H1 (cell line): ENCODE results near the gene RPN2. TPM values are rescaled to one million over a fixed set of nuclear protein-coding genes. Genes with fewer than 3 reads are reported as not detected.
A peak's percentile ranks its signal among the peaks of the same experiment; 100 is the strongest.

Source experiments
- CTCF ChIA-PET: fragments of 300-600 bp; sonication (Branson Sonifier 250); formaldehyde crosslinking; loops from one replicate; lab custom pipeline; 2021; ENCODE audit not compliant: partially characterized antibody; lab: Charles Lee
- POLR2A ChIA-PET: fragments of 300-600 bp; sonication (Branson Sonifier 250); formaldehyde crosslinking; loops from one replicate; lab custom pipeline; 2021; ENCODE audit warnings: inconsistent platforms; ENCODE audit not compliant: partially characterized antibody; lab: Charles Lee
- DNase-seq, 2 experiments: peaks; one replicate each; pipeline versions ENCODE4 v3.0.0 to v3.0.0-alpha.2; 2010 to 2022; ENCODE audit warnings: low spot score in 2 of 2, low read depth in 1 of 2, mixed read lengths in 1 of 2
- FAIRE-seq: peaks from 2 replicates; lab custom pipeline; 2011; peaks lifted over from hg19 to GRCh38; lab: Jason Lieb, UNC
- H2AFZ ChIP-seq: 2 replicates; pipeline ENCODE4 v1.8.1; 2012; ENCODE audit warnings: low read length, inconsistent platforms
- H2AK5ac ChIP-seq: 2 replicates; pipeline ENCODE4 v1.6.1; 2013; ENCODE audit warnings: low read depth, low read length
- H2BK120ac ChIP-seq: replicated peaks from 2 replicates; pipeline ENCODE3; 2013; ENCODE audit warnings: low read depth, low read length, inconsistent platforms
- H2BK12ac ChIP-seq: 2 replicates; pipeline ENCODE4 v1.6.1; 2013; ENCODE audit warnings: low read depth, low read length
- H2BK15ac ChIP-seq: 2 replicates; pipeline ENCODE4 v1.6.1; 2013; ENCODE audit warnings: low read length
- H2BK20ac ChIP-seq: 2 replicates; pipeline ENCODE4 v1.6.1; 2013; ENCODE audit warnings: low read length
- H2BK5ac ChIP-seq: 2 replicates; pipeline ENCODE4 v1.6.1; 2013; ENCODE audit warnings: low read depth, low read length
- H3K14ac ChIP-seq: 2 replicates; pipeline ENCODE4 v1.6.1; 2013; ENCODE audit warnings: inconsistent platforms; ENCODE audit not compliant: insufficient read length
- H3K18ac ChIP-seq: 2 replicates; pipeline ENCODE4 v1.6.1; 2013; ENCODE audit warnings: low read length; ENCODE audit errors: extremely low read depth
- H3K23ac ChIP-seq: 2 replicates; pipeline ENCODE4 v1.6.1; 2013; ENCODE audit warnings: inconsistent platforms; ENCODE audit not compliant: insufficient read length
- H3K23me2 ChIP-seq: 2 replicates; pipeline ENCODE4 v1.6.1; 2013; ENCODE audit warnings: low read depth, low read length
- H3K27ac ChIP-seq: 2 replicates; pipeline ENCODE4 v1.6.1; 2011; ENCODE audit warnings: low read depth, low read length, inconsistent platforms
- H3K27me3 ChIP-seq, 4 experiments: replicated peaks in 1 of 4; 1 replicate in 1 of 4; 2 replicates in 3 of 4; pipeline versions ENCODE4 v1.6.1 to v1.8.1; 2011 to 2013; ENCODE audit warnings: low read length in 3 of 4, mild to moderate bottlenecking in 3 of 4, inconsistent platforms in 2 of 4, mixed read lengths in 2 of 4, moderate library complexity in 1 of 4; ENCODE audit not compliant: control insufficient read depth in 3 of 4, insufficient read depth in 3 of 4; ENCODE audit errors: extremely low read depth in 1 of 4
- H3K36me3 ChIP-seq, 4 experiments: 2 replicates each; pipeline versions ENCODE4 v1.6.1 to v1.8.1; 2011 to 2013; ENCODE audit warnings: mild to moderate bottlenecking in 4 of 4, low read length in 3 of 4, moderate library complexity in 2 of 4, control low read depth in 1 of 4, inconsistent platforms in 1 of 4; ENCODE audit not compliant: insufficient read depth in 4 of 4, control insufficient read depth in 2 of 4
- H3K4ac ChIP-seq: replicated peaks from 2 replicates; pipeline ENCODE3; 2013; ENCODE audit warnings: low read length, low read depth, mixed read lengths, inconsistent platforms; ENCODE audit not compliant: insufficient read length
- H3K4me1 ChIP-seq, 4 experiments: replicated peaks in 1 of 4; 1 replicate in 1 of 4; 2 replicates in 3 of 4; pipeline versions ENCODE4 v1.6.1 to v1.8.1; 2011 to 2013; ENCODE audit warnings: low read length in 3 of 4, inconsistent platforms in 2 of 4, mixed read lengths in 1 of 4; ENCODE audit not compliant: insufficient read depth in 4 of 4, control insufficient read depth in 3 of 4
- H3K4me2 ChIP-seq, 2 experiments: 2 replicates each; pipeline versions ENCODE4 v1.6.1 to v1.8.1; 2011 to 2013; ENCODE audit warnings: low read depth in 2 of 2, low read length in 2 of 2, control low read depth in 1 of 2, inconsistent platforms in 1 of 2, mild to moderate bottlenecking in 1 of 2; ENCODE audit not compliant: insufficient read depth in 1 of 2
- H3K4me3 ChIP-seq, 4 experiments: fragments of 200-600, 300-600 bp in 1 of 4; sonication (generic), shearing (Covaris generic), sonication (Bioruptor Twin) in 1 of 4; 2 replicates each; pipeline versions ENCODE4 v1.5.1 to v1.8.1; 2011 to 2016; ENCODE audit warnings: low read length in 4 of 4, low read depth in 3 of 4, control low read depth in 2 of 4, inconsistent platforms in 2 of 4, mild to moderate bottlenecking in 2 of 4, mixed read lengths in 1 of 4, moderate library complexity in 1 of 4; ENCODE audit not compliant: insufficient read depth in 2 of 4; ENCODE audit errors: extremely low read depth in 1 of 4
- H3K56ac ChIP-seq: replicated peaks from 2 replicates; pipeline ENCODE3; 2013; ENCODE audit warnings: low read depth, mild to moderate bottlenecking, mixed read lengths, low read length, inconsistent platforms; ENCODE audit not compliant: insufficient read length
- H3K79me1 ChIP-seq: 2 replicates; pipeline ENCODE4 v1.6.1; 2013; ENCODE audit warnings: low read depth, low read length, control low read depth
- H3K79me2 ChIP-seq, 2 experiments: 2 replicates each; pipeline versions ENCODE4 v1.6.1 to v1.8.1; 2012 to 2013; ENCODE audit warnings: low read length in 2 of 2, mild to moderate bottlenecking in 2 of 2, inconsistent platforms in 1 of 2; ENCODE audit not compliant: insufficient read depth in 2 of 2, control insufficient read depth in 1 of 2
- H3K9ac ChIP-seq, 4 experiments: replicated peaks in 1 of 4; 1 replicate in 1 of 4; 2 replicates in 3 of 4; pipeline versions ENCODE4 v1.6.1 to v1.8.1; 2011 to 2013; ENCODE audit warnings: low read depth in 3 of 4, low read length in 3 of 4, control low read depth in 2 of 4, mild to moderate bottlenecking in 2 of 4, moderate library complexity in 2 of 4, inconsistent platforms in 1 of 4; ENCODE audit errors: extremely low read depth in 1 of 4
- H3K9me3 ChIP-seq, 2 experiments: 2 replicates each; pipeline versions ENCODE4 v1.6.1 to v1.8.1; 2012 to 2013; ENCODE audit warnings: mild to moderate bottlenecking in 2 of 2, moderate library complexity in 2 of 2, control low read depth in 1 of 2, inconsistent platforms in 1 of 2, low read depth in 1 of 2, low read length in 1 of 2, mixed read lengths in 1 of 2; ENCODE audit not compliant: insufficient read depth in 2 of 2
- H4K20me1 ChIP-seq, 2 experiments: replicated peaks in 1 of 2; 2 replicates each; pipeline versions ENCODE3 to v1.8.1; 2011 to 2013; ENCODE audit warnings: inconsistent platforms in 2 of 2, low read length in 2 of 2, mild to moderate bottlenecking in 1 of 2; ENCODE audit not compliant: insufficient read depth in 2 of 2, control insufficient read depth in 1 of 2
- H4K5ac ChIP-seq: 2 replicates; pipeline ENCODE4 v1.6.1; 2013; ENCODE audit warnings: low read length, low read depth, mixed read lengths, inconsistent platforms; ENCODE audit not compliant: insufficient read length
- H4K8ac ChIP-seq: 2 replicates; pipeline ENCODE4 v1.8.0; 2013; ENCODE audit warnings: mild to moderate bottlenecking, moderate library complexity, low read length, inconsistent platforms; ENCODE audit not compliant: insufficient read depth; ENCODE audit errors: extremely low read depth
- H4K91ac ChIP-seq: replicated peaks from 2 replicates; pipeline ENCODE3; 2013; ENCODE audit warnings: low read length, mixed read lengths, inconsistent platforms; ENCODE audit not compliant: insufficient read length
- BRCA1 ChIP-seq: IDR thresholded peaks from 2 replicates; pipeline ENCODE4 v1.6.1; 2012; ENCODE audit warnings: low read depth, low read length, improper control_type of control experiment
- CTCF ChIP-seq, 3 experiments: IDR thresholded peaks; 1 replicate in 2 of 3; 2 replicates in 1 of 3; pipeline versions ENCODE4 v1.5.1 to v1.6.1; 2011; ENCODE audit warnings: low read length in 3 of 3, mild to moderate bottlenecking in 3 of 3, inconsistent platforms in 2 of 3, low read depth in 1 of 3, moderate library complexity in 1 of 3; ENCODE audit not compliant: insufficient read depth in 1 of 3; ENCODE audit errors: control extremely low read depth in 1 of 3
- GABPA ChIP-seq: IDR thresholded peaks from 2 replicates; pipeline ENCODE4 v1.6.1; 2011; ENCODE audit warnings: mild to moderate bottlenecking, low read length, moderate library complexity, borderline replicate concordance; ENCODE audit not compliant: insufficient read depth
- JUN ChIP-seq: IDR thresholded peaks from 2 replicates; pipeline ENCODE4 v1.6.1; 2011; ENCODE audit warnings: low read depth, mild to moderate bottlenecking, improper control_type of control experiment, low read length
- RBBP5 ChIP-seq: IDR thresholded peaks from 2 replicates; pipeline ENCODE4 v1.7.1; 2012; ENCODE audit warnings: low read depth, mild to moderate bottlenecking, inconsistent platforms, low read length, moderate library complexity, borderline replicate concordance
- RNF2 ChIP-seq: fragments of 200-900, 300-1000 bp; sonication (generic); IDR thresholded peaks from 2 replicates; pipeline ENCODE4 v1.7.1; 2016; ENCODE audit warnings: borderline replicate concordance, low read depth, mild to moderate bottlenecking, antibody characterized with exemption, low read length; ENCODE audit not compliant: poor library complexity, severe bottlenecking; ENCODE audit errors: missing control alignments
- SP4 ChIP-seq: IDR thresholded peaks from 2 replicates; pipeline ENCODE4 v1.6.1; 2012; ENCODE audit warnings: low read length, inconsistent platforms
- SRF ChIP-seq: IDR thresholded peaks from 2 replicates; pipeline ENCODE4 v1.6.1; 2011; ENCODE audit warnings: mild to moderate bottlenecking, low read depth, low read length, moderate library complexity
- TBP ChIP-seq: IDR thresholded peaks from 2 replicates; pipeline ENCODE4 v1.6.1; 2011; ENCODE audit warnings: low read depth, low read length, improper control_type of control experiment
- WGBS, 2 experiments: shearing (Covaris generic) in 1 of 2; methylation state at CpG; one replicate each; pipeline versions ENCODE4 v1.1.6 to v1.1.7; 2013 to 2015; ENCODE audit warnings: low lambda C conversion rate in 2 of 2, mixed read lengths in 2 of 2, inconsistent platforms in 1 of 2, low coverage in 1 of 2, missing lambda C conversion rate in 1 of 2; ENCODE audit not compliant: insufficient replicate concordance in 2 of 2, insufficient coverage in 1 of 2, insufficient read length in 1 of 2; ENCODE audit errors: extremely low coverage in 1 of 2, missing lambda C conversion rate in 1 of 2; 5-methylcytosine and 5-hydroxymethylcytosine counted together
- polyA plus RNA-seq, 7 experiments: library from polyadenylated mRNA; depleted of rRNA in 3 of 7; stranded (reverse) in 5 of 7; unstranded in 2 of 7; fragments of >200 nt in 5 of 7; fragments of 200-250 nt in 2 of 7; gene quantifications; 1 replicate in 5 of 7; 2 replicates in 1 of 7; 4 replicates in 1 of 7; pipeline versions ENCODE4 v1.2.1 to v1.2.3, GENCODE V29; 2011 to 2013; ENCODE audit warnings: missing spikeins in 2 of 7, mixed read lengths in 2 of 7
- total RNA-seq: library from RNA; stranded (reverse); fragmentation: NEBNext Ultra II Directional; extraction: Animal tissue kit (Norgen Biotek cat#: 25700); gene quantifications from 2 replicates; pipeline ENCODE4 v1.2.1, GENCODE V29; 2021

The RPN2 gene
- total and polyA plus RNA-seq, 2 of the 8 experiments (the other 6 are each of a cell fraction or from before 2014, with no cell fraction given), result 236 to 379 TPM

GRCh38 chr20:37283530-37284195 is 104.5 kb downstream of the RPN2 start:
- Histone ChIP-seq H3K79me2 (no peaks in the 10 kb centered on the region), H2BK15ac (no peak overlapping the region; the same call in 1 of the 2 replicates), H4K8ac (no peak overlapping the region), H3K23ac (no peak overlapping the region), H3K4ac (no peak overlapping the region), H2BK5ac (no peak overlapping the region), H3K18ac (no peak overlapping the region), H3K23me2 (no peaks in the 10 kb centered on the region), H3K56ac (no peak overlapping the region), H3K14ac (no peak overlapping the region), H3K9me3 (no peaks in the 10 kb centered on the region), H3K4me1 (peaks cover 0 to 16% (median under 1%) of the 10 kb centered on the region in 4 experiments; a peak in 4 of 7 replicates), H3K79me1 (no peaks in the 10 kb centered on the region), H2AK5ac (0 out of 2 replicates have a peak overlapping the region, but pooled peaks have one; percentile 75), H3K4me2 (no peak overlapping the region), H4K91ac (no peak overlapping the region), H2BK20ac (peak overlapping the region; percentile 23; the same call in 1 of the 2 replicates), H4K20me1 (no peaks in the 10 kb centered on the region), H4K5ac (no peak overlapping the region), H3K27me3 (0 out of 7 replicates have a peak, but pooled peaks cover 0 to 4% (median 0%) of the 10 kb centered on the region in 4 experiments), H2BK12ac (peak overlapping the region; percentile 3; the same call in 1 of the 2 replicates), H2AFZ (no peak overlapping the region; the same call in 1 of the 2 replicates), H3K27ac (no peak overlapping the region), H3K9ac (no peak overlapping the region), H3K4me3 (no peak overlapping the region), H3K36me3 (no peaks in the 10 kb centered on the region), H2BK120ac (no peak overlapping the region)
- ChIA-PET CTCF (interaction anchor here (0.9 to 8.2 kb wide), 7 partner anchors 15 to 250 kb away, joined by 3 to 91 read pairs (median 5); no protein-coding TSS in a partner anchor), POLR2A (no interaction called here)
- FAIRE-seq (no peak), DNase-seq (no peak)
- WGBS, 2 experiments, result 85% methylated on average over 9 of the region's 9 CpGs; no CpG with 5 or more reads in 1 of the 2 experiments
- no peak for TF ChIP-seq SP4
- no peak for TF ChIP-seq JUN
- no peak for TF ChIP-seq RNF2
- no peak for TF ChIP-seq BRCA1
- no peak for TF ChIP-seq SRF
- TF ChIP-seq TBP, result no peak
- TF ChIP-seq CTCF (IDR thresholded peaks at IDR 0.05; ENCODE audit: control extremely low read depth in 1 of 3, insufficient read depth in 1 of 3, low read depth in 1 of 3, low read length in 3 of 3), result no peak
- TF ChIP-seq RBBP5, result no peak
- no peak for TF ChIP-seq GABPA
